OCI-M1 (cell line): ENCODE results near the gene CLEC17A.
"Not testable (repeated sequence)": the region's sequence is repeated elsewhere in the genome, so short reads cannot be mapped to it uniquely, and the experiment has no call there.

ENCODE experiments used
- DNase-seq: peaks from one replicate; lab custom pipeline; 2025; lab: John Stamatoyannopoulos, UW

The CLEC17A gene

GRCh38 chr19:14582894-14583340 lies at the start of gene CLEC17A:
TSS of gene CLEC17A (plus strand) at chr19:14583084. CDS start at chr19:14583161, 77 bp downstream.
- no peak for DNase-seq

DNA sequence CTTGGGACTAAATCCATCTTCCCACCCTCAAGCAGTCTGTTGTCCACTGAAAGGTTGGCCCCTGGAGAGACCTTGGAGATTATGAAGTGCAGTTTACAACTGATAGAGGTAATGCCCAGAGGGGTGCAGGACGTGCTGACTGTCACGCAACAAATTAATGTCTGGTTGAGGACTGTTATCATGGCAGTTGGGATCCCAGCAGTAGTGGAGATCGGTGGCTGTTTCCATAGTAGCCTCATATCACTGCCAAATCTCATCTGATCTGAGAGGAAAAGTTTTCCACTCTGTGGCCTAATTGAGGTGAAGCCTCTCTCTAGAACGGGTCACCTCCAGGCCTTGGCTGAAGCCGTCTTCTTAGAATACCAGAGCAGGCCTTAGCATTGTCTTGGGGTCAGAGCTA lies 49.4 kb upstream of the CLEC17A start:
- DNase-seq, result no peak

DNA sequence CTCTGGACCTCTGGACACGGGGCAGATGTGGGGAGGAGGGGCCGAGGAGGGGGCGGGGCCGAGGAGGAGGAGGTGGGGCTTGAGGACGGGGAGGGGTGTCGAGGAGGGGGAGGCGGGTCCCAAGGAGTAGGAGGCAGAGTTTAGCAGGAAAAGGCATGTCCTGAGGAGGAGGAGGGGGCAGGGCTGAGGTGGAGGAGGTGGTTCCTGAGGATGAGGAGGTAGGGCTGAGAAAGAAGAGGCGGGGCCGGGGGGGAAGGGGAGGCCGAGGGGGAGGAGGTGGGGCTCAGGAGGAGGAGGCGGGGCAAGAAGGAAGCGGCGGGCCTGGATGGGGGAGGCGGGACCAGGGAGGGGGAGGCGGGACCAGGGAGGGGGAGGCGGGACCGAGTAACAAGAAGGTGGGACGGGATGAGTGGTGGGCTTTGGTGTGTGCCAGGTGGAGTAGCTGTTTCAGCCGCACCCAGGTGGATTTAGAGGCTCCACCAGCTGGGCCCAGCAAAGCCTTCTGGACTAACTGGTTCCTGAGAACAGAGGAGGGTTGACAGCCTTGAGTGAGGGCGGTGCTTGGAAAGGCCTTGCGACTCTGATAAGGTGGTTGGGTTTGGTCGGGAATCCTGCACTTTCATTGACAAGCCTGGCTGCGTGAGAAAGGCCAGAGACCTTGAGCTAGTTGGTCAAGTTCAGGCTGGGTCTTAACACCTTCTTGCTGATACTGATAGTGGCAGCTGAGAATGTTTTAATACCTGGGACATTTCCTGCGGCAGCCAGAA lies 45.8 kb upstream of the CLEC17A start:
- peak; percentile 99 for DNase-seq

- DNase-seq, result no peak
Measured at GRCh38 chr19:14540741-14541525, 42.0 kb upstream of the CLEC17A start.

- not testable (repeated sequence) for DNase-seq
Measured at GRCh38 chr19:14541979-14542378, 40.9 kb upstream of the CLEC17A start.

GRCh38 chr19:14542711-14543328 lies 40.1 kb upstream of the CLEC17A start:
- DNase-seq, result no peak

- no peak for DNase-seq
Measured at GRCh38 chr19:14544047-14544446, 38.8 kb upstream of the CLEC17A start.

- DNase-seq, result no peak
Measured at GRCh38 chr19:14544977-14545715, 37.7 kb upstream of the CLEC17A start.

- no peak for DNase-seq
Measured at GRCh38 chr19:14545716-14546082, 37.2 kb upstream of the CLEC17A start.

DNA sequence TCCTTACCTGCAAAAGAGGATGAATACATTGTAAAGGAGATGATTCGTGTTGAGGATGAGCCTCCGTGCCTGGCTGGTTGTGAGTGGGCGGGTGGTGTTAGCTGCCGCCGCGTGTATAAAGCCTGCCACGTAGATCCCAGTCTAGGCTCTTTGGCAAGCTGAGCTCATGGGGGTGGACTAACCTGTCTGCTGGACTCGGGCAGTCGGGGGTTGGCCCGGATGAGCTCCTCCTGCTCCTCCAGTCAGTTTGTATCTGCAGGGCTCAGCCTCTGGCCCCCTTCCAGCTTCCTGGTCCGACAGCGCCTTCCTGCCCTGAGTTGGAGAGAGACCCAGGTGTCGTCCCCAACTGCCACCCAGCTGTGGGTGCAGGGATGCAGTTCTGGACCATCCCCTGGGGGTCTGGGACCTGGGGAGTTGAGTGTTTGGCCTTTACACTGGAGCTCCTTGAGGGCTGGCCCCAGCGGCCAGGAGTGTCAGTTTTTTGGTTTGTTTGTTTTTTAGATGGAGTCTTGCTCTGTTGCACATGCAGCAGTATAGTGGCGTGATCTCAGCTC lies 32.6 kb upstream of the CLEC17A start:
- DNase-seq, result no peak

DNA sequence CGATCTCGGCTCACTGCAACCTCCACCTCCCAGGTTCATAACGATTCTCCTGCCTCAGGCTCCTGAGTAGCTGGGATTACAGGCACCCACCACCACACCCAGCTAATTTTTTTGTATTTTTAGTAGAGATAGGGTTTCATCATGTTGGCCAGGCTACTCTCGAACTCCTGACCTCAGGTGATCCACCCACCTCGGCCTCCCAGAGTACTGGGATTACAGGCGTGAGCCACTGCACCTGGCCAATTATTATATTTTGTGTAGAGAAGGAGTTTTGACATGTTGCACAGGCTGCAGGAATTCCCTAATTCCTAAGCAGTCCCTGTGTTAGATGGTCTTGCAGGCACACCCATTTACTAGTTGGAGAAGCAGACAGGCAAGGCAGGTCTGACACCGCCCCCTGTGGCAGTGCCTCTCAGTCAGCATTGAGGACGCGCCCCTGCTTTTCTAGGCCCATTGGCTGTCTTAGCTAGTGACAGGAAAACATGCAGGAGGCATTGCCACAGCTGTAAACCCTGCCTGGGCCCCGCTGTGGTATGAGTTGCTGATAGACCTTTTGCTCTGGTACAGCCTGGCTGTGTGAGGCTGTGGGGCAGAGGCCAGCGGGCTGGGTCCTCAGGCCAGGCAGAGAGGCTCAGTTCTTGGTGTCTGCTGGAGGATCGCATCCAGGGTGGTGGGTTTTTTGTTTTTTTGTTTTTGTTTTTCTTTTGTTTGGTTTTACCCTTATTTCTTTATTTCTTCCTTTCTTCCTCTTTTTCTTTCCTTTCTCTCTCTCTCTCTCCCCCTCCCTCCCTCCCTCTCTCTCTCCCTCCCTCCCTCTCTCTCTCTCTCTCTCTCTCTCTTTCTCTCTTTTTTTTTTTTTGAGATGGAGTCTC lies 31.5 kb upstream of the CLEC17A start:
- peak; percentile 96 for DNase-seq

DNA sequence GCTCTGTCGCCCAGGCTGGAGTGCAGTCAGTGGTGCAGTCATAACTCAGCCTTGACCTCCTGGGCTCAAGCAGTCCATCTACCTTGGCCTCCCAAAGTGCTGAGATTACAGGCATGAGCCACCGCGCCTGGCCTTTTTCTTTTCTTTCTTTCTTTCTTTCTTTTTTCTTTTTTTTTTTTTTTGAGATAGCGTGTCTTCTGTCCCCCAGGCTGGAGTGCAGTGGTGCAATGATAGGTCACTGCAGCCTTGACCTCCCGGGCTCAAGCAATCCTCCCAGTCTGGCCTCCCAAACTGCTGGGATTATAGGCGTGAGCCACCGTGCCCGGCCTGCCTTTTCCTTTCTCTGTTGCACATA lies 30.9 kb upstream of the CLEC17A start:
- not testable (repeated sequence) for DNase-seq

GRCh38 chr19:14553042-14553938 lies 29.6 kb upstream of the CLEC17A start:
- DNase-seq, result no peak

GRCh38 chr19:14553939-14554243 lies 29.0 kb upstream of the CLEC17A start:
- DNase-seq, result no peak

DNA sequence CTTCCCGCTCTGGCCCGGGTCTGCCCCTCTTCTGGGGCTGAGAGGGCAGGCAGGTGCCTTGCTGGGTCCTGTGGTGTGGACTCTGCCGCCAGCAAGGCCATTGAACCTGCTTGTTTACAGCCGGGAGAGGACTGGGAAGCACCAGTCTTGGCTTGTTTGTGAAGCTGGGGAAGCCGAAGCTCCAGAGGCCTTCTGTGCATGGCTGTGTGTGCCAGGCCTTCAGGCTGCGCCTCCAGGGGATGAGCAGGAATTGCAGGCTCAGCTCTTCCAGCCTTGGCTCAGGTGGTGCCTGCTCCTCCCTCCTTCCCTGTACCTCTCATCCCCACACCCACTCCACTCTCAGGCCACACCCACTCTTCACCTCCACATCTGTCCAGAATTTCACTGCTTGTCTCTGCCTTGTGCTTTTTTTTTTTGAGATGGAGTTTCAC lies 28.5 kb upstream of the CLEC17A start:
- no peak for DNase-seq

DNA sequence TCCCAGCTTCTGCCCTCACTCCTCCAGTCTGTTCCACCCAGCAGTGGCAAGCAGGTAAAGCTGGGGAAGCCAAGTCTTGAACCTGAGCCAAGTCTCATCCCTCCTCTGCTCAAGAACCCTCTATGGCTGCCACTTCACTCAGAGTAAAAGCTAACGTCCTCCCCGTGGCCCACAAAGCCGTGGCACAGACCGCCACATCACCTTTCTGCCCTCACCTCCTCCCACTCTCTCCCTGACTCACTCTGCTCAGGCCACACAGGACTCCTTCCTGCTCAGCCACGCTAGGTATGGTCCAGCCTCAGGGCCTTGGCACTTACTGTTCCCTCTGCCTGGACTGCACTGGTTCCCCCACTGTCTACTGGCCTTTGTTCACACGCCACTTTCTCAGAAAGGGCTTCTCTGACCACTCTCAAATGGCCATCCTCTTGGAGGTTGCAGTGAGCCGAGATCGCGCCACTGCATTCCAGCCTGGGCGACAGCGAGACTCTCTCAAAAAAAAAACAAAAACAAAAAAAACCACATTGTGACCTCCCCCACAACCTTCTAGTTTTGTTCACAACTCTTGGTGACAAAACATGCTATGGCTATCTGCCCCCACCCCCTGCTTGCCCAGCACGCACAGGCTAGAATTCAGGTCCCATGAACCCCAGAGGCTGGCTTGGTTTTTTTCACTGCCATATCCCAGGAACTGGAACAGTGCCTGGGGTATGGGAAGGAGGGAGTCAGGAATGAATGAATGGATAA lies 26.8 kb upstream of the CLEC17A start:
- DNase-seq, result peak; percentile 80

DNA sequence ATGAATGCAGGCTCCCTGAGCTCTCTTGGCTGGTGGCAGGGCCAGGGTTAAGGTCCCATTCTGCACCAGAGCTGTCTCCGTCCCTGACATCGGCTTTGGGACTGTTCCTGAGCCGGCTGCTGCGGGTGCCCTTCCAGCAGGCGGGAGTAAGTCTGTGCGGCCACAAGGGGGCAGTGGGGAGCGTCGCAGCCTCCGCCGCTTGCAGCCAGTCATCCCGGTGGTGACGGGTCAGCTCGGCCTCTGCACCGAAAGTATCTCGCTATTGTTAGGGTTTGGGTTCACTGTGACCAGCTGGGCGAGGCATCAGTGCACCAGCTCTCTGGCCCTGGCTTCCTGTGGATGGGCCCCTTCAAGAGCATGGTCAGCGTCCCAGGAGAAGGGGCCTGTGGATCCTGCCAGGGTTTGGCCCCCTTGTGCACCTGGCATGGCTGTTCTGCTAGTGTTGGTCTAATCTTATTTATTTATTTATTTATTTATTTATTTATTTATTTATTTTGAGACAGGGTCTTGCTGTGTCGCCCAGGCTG lies 26.2 kb upstream of the CLEC17A start:
- peak; percentile 96 for DNase-seq

DNA sequence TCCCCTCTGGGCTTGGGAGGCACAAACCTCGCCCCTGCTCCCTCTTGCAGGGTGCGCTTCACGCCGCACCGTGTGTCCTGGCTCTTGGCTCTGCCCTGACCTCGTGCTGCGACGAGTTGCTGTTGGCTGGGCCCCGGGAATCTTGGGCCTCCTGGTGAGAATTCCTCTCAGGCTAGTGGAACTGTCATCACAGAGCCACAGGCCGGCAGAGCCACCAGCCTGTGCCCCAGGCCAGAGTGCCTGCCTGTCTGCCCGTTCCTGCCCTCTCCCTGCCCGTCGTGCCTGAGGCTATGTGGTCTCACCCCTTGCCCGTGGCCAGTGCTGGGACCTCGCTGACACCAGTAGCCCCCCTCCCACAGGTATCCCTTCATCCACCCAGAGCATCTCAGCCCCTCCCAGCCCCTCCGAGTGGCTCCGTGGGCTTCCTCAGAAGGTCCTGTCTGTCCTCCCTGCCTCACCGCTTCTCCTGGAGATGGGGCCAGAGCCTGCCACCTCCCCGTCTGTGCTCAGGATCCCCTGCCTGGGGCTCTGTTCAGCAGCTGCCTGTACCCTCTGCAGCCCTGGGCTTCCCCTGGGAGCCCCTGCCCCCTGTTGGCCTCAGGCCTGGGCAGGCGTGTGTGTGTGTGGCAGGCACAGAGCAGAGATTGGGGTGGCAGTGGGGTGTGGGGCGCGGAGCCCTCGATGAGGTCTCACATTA lies 24.4 kb upstream of the CLEC17A start:
- no peak for DNase-seq
